Measurements from ENCODE around the gene THSD4.

Gene THSD4

GRCh38 chr15:71768184-71768583 lies 652.9 kb downstream of the THSD4 start:
- ChIA-PET CTCF (no interaction called here), POLR2A (no interaction called here)
- Histone ChIP-seq H3K4me1 (ENCODE audit: control extremely low read depth in 1 of 4, control insufficient read depth in 4 of 4, insufficient read depth in 4 of 4, low read length in 3 of 4) (no peaks in the 10 kb centered on the region), H3K27me3 (replicated peaks in 2 of 5; ENCODE audit: control insufficient read depth in 4 of 5, insufficient read depth in 5 of 5, low read length in 4 of 5) (peaks cover 0 to 4% (median 0%) of the 10 kb centered on the region in 5 experiments), H3K4me3 (ENCODE audit: control insufficient read depth in 1 of 7, extremely low read depth in 1 of 7, insufficient read depth in 4 of 7, low read depth in 2 of 7, low read length in 6 of 7) (no peak overlapping the region), H3K9me3 (ENCODE audit: control extremely low read depth in 1 of 5, control insufficient read depth in 4 of 5, insufficient read depth in 2 of 5, low read depth in 1 of 5, low read length in 4 of 5) (no peaks in the 10 kb centered on the region), H3K36me3 (ENCODE audit: control insufficient read depth in 4 of 4, insufficient read depth in 4 of 4, low read length in 3 of 4) (no peaks in the 10 kb centered on the region), H3K27ac (ENCODE audit: insufficient read depth in 1 of 2, low read depth in 1 of 2, low read length in 2 of 2, poor library complexity in 1 of 2, severe bottlenecking in 2 of 2) (no peak overlapping the region)
- WGBS (ENCODE audit: insufficient coverage) = 100% methylated on average over 2 of the region's 5 CpGs
- DNase-seq = no peak

DNA sequence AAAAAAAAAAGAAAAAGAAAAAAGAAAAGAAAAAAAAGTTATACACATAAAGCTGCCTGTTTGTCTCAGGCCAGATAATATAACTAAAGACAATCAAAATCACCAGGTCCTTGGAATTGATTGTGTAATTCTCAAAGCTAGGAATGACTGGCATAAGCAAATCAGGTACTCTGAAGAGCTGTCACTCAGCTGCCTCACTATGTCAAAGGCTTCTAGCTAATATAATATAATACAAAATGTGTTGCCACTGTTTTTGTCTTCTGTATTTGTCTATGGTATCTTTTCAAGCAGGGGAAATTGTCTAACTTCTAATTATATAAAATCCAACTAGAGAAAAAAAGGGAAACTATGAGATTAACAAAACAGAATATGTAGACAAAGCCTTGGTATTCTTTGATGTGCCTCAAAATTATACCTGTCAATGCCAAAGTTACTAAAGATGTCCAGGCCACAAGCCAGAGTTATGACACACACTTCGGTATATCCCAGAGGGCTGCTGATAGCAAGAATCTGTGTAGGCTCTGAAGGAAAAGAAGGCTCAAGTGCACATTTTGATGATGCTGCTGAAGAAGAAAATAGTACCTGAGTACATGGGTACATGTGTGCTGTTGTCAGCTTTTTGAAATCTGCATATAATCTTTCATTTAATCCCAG lies 658.1 kb downstream of the THSD4 start:
- Histone ChIP-seq H3K4me3 (ENCODE audit: control insufficient read depth in 1 of 7, extremely low read depth in 1 of 7, insufficient read depth in 4 of 7, low read depth in 2 of 7, low read length in 6 of 7) (no peak overlapping the region), H3K36me3 (ENCODE audit: control insufficient read depth in 4 of 4, insufficient read depth in 4 of 4, low read length in 3 of 4) (no peaks in the 10 kb centered on the region), H3K9me3 (ENCODE audit: control extremely low read depth in 1 of 5, control insufficient read depth in 4 of 5, insufficient read depth in 2 of 5, low read depth in 1 of 5, low read length in 4 of 5) (no peaks in the 10 kb centered on the region), H3K27ac (ENCODE audit: insufficient read depth in 1 of 2, low read depth in 1 of 2, low read length in 2 of 2, poor library complexity in 1 of 2, severe bottlenecking in 2 of 2) (no peak overlapping the region), H3K27me3 (replicated peaks in 2 of 5; ENCODE audit: control insufficient read depth in 4 of 5, insufficient read depth in 5 of 5, low read length in 4 of 5) (peaks cover 0 to 4% (median 0%) of the 10 kb centered on the region in 5 experiments), H3K4me1 (ENCODE audit: control extremely low read depth in 1 of 4, control insufficient read depth in 4 of 4, insufficient read depth in 4 of 4, low read length in 3 of 4) (no peaks in the 10 kb centered on the region)
- ChIA-PET CTCF (interaction anchor here (3.5 kb wide), 1 partner anchor 8 kb away, joined by 15 read pairs; no protein-coding TSS in a partner anchor), POLR2A (no interaction called here)
- no peak for DNase-seq
- 100% methylated on average over 1 of the region's 1 CpG for WGBS (ENCODE audit: insufficient coverage)

GRCh38 chr15:71775856-71776255 lies 660.6 kb downstream of the THSD4 start:
- Histone ChIP-seq H3K4me3 (ENCODE audit: control insufficient read depth in 1 of 7, extremely low read depth in 1 of 7, insufficient read depth in 4 of 7, low read depth in 2 of 7, low read length in 6 of 7) (no peak overlapping the region), H3K27me3 (replicated peaks in 2 of 5; ENCODE audit: control insufficient read depth in 4 of 5, insufficient read depth in 5 of 5, low read length in 4 of 5) (peaks cover 0 to 4% (median 0%) of the 10 kb centered on the region in 5 experiments), H3K36me3 (ENCODE audit: control insufficient read depth in 4 of 4, insufficient read depth in 4 of 4, low read length in 3 of 4) (no peaks in the 10 kb centered on the region), H3K27ac (ENCODE audit: insufficient read depth in 1 of 2, low read depth in 1 of 2, low read length in 2 of 2, poor library complexity in 1 of 2, severe bottlenecking in 2 of 2) (no peak overlapping the region), H3K9me3 (ENCODE audit: control extremely low read depth in 1 of 5, control insufficient read depth in 4 of 5, insufficient read depth in 2 of 5, low read depth in 1 of 5, low read length in 4 of 5) (no peaks in the 10 kb centered on the region), H3K4me1 (ENCODE audit: control extremely low read depth in 1 of 4, control insufficient read depth in 4 of 4, insufficient read depth in 4 of 4, low read length in 3 of 4) (no peaks in the 10 kb centered on the region)
- ChIA-PET CTCF (no interaction called here), POLR2A (no interaction called here)
- no peak for DNase-seq

DNA sequence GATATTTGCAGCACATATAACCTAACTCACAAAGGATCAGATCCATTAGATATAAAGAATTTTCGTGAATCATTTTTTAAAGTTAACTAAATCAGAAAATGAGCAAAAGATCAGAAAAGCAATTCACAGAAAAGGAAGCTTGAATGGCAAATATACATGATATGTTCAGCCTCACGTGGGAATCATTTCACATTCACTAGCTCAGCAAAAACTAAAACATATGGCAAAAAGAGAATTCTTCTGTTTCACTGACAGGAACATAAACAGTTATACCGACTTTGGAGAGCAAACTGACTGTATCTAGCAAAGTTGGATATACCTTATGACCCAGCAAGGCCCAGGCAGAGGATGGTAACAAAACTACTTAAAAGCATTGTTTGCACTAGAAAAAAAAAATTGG lies 661.0 kb downstream of the THSD4 start:
- H3K27ac ChIP-seq (ENCODE audit: insufficient read depth in 1 of 2, low read depth in 1 of 2, low read length in 2 of 2, poor library complexity in 1 of 2, severe bottlenecking in 2 of 2) = no peak overlapping the region
- H3K9me3 ChIP-seq (ENCODE audit: control extremely low read depth in 1 of 5, control insufficient read depth in 4 of 5, insufficient read depth in 2 of 5, low read depth in 1 of 5, low read length in 4 of 5) = no peaks in the 10 kb centered on the region
- no peak overlapping the region for H3K4me3 ChIP-seq (ENCODE audit: control insufficient read depth in 1 of 7, extremely low read depth in 1 of 7, insufficient read depth in 4 of 7, low read depth in 2 of 7, low read length in 6 of 7)
- H3K4me1 ChIP-seq (ENCODE audit: control extremely low read depth in 1 of 4, control insufficient read depth in 4 of 4, insufficient read depth in 4 of 4, low read length in 3 of 4) = no peaks in the 10 kb centered on the region
- H3K36me3 ChIP-seq (ENCODE audit: control insufficient read depth in 4 of 4, insufficient read depth in 4 of 4, low read length in 3 of 4) = no peaks in the 10 kb centered on the region
- 100% methylated on average over 1 of the region's 3 CpGs for WGBS (ENCODE audit: insufficient coverage)
- ChIA-PET POLR2A (no interaction called here), CTCF (no interaction called here)
- no peak for DNase-seq
- peaks cover 0 to 4% (median 0%) of the 10 kb centered on the region in 5 experiments for H3K27me3 ChIP-seq (replicated peaks in 2 of 5; ENCODE audit: control insufficient read depth in 4 of 5, insufficient read depth in 5 of 5, low read length in 4 of 5)

DNA sequence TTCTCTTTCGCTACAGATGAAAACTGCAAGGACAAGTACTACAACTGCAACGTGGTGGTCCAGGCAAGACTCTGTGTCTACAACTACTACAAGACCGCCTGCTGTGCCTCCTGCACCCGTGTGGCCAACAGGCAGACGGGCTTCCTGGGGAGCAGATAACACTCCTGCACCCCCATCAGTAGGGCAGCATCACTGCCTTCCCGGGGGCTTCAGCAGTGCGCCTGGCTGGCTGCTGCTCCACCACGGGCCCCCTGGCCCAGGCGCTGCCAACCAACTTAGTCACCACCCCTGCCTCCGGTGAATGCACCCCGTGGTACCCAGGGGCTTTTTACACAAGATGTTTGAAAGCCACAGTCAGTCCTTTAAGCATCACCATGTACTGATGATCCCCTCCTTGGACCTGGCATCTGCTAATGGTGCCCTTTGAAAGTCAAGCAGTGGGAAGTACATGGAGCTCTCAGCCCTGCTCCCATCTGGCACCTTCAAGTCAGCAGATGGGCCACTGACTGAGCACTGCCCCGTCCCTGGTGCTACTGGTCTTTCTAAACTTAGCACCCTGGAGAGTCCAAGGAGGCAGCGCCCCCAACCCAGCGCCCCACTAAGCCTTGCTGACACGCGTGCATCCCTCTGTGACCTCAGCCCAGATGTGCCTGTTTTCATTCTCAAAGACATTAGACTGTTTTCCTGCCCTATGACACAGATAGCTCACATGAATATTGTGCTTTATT lies 662.1 kb downstream of the THSD4 start:
- Histone ChIP-seq H3K4me3 (ENCODE audit: control insufficient read depth in 1 of 7, extremely low read depth in 1 of 7, insufficient read depth in 4 of 7, low read depth in 2 of 7, low read length in 6 of 7) (no peak overlapping the region), H3K27ac (ENCODE audit: insufficient read depth in 1 of 2, low read depth in 1 of 2, low read length in 2 of 2, poor library complexity in 1 of 2, severe bottlenecking in 2 of 2) (no peak overlapping the region), H3K9me3 (ENCODE audit: control extremely low read depth in 1 of 5, control insufficient read depth in 4 of 5, insufficient read depth in 2 of 5, low read depth in 1 of 5, low read length in 4 of 5) (no peaks in the 10 kb centered on the region), H3K27me3 (replicated peaks in 2 of 5; ENCODE audit: control insufficient read depth in 4 of 5, insufficient read depth in 5 of 5, low read length in 4 of 5) (no peaks in the 10 kb centered on the region), H3K36me3 (ENCODE audit: control insufficient read depth in 4 of 4, insufficient read depth in 4 of 4, low read length in 3 of 4) (no peaks in the 10 kb centered on the region), H3K4me1 (ENCODE audit: control extremely low read depth in 1 of 4, control insufficient read depth in 4 of 4, insufficient read depth in 4 of 4, low read length in 3 of 4) (no peaks in the 10 kb centered on the region)
- DNase-seq = no peak
- WGBS (ENCODE audit: insufficient coverage) = 97% methylated on average over 16 of the region's 16 CpGs
- CTCF ChIA-PET = no interaction called here
- POLR2A ChIA-PET = no interaction called here

DNA sequence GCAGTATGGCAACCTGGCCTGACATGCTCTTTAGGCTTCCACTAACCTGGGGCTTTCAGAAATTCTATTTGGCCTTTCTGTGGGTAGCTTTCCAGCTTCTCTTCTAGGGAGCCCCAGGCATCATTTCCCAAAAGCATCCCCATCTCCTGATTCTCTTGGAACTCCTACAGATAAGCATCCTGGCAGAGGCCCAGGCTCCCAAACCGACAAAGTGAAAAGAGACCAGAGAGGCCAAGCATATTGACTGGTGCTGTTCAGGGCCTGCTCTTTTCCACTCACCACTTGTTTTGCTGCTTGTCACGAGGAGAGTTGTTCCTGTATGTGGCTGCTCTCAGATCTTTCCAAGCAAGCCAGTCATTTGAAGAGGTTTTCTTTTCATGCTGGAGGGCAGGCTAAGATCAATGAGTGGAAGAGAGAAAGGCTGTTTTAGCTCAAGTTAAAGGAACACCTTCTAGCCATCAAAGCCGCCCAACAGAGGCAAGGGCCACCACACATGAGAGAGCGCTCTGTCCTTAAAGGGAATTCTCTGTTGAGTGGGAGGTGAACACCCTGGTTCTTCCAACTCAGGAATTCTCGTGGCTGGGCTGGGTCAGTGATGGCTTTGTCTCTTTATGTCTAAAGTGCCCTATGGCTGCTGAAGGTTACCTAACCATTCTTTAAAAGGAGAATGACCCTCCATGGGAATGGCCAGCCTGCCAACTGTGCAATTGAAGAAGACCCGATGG lies 664.0 kb downstream of the THSD4 start:
- POLR2A ChIA-PET = no interaction called here
- H3K27ac ChIP-seq (ENCODE audit: insufficient read depth in 1 of 2, low read depth in 1 of 2, low read length in 2 of 2, poor library complexity in 1 of 2, severe bottlenecking in 2 of 2) = no peak overlapping the region
- H3K36me3 ChIP-seq (ENCODE audit: control insufficient read depth in 4 of 4, insufficient read depth in 4 of 4, low read length in 3 of 4) = no peaks in the 10 kb centered on the region
- CTCF ChIA-PET = interaction anchor here (0.9 to 2.1 kb wide), 5 partner anchors 8 to 35 kb away, joined by 3 to 4 read pairs (median 3); no protein-coding TSS in a partner anchor
- H3K4me3 ChIP-seq (ENCODE audit: control insufficient read depth in 1 of 7, extremely low read depth in 1 of 7, insufficient read depth in 4 of 7, low read depth in 2 of 7, low read length in 6 of 7) = no peak overlapping the region
- no peak for DNase-seq
- no peaks in the 10 kb centered on the region for H3K9me3 ChIP-seq (ENCODE audit: control extremely low read depth in 1 of 5, control insufficient read depth in 4 of 5, insufficient read depth in 2 of 5, low read depth in 1 of 5, low read length in 4 of 5)
- H3K27me3 ChIP-seq (replicated peaks in 2 of 5; ENCODE audit: control insufficient read depth in 4 of 5, insufficient read depth in 5 of 5, low read length in 4 of 5) = no peaks in the 10 kb centered on the region
- WGBS (ENCODE audit: insufficient coverage) = 100% methylated on average over 5 of the region's 6 CpGs
- no peaks in the 10 kb centered on the region for H3K4me1 ChIP-seq (ENCODE audit: control extremely low read depth in 1 of 4, control insufficient read depth in 4 of 4, insufficient read depth in 4 of 4, low read length in 3 of 4)
